B cell (primary cell): Measurements from ENCODE around the gene DAD1. TPM values are rescaled to one million over a fixed set of nuclear protein-coding genes. Genes with fewer than 3 reads are reported as not detected.

Source experiments
- ATAC-seq: fragments of 200-7000 bp; cut with Tn5 transposase; one replicate; pipeline ENCODE4 v1.10.0; 2021; ENCODE audit warnings: low read depth, mild to moderate bottlenecking, moderate number of reproducible peaks, moderate library complexity
- CTCF ChIA-PET: fragments of 350-600 bp; sonication (Branson Sonifier 250); formaldehyde crosslinking; loops from one replicate; lab custom pipeline; 2021; ENCODE audit warnings: antibody characterized with exemption, inconsistent platforms; lab: Charles Lee
- POLR2A ChIA-PET: fragments of 350-600 bp; sonication (Branson Sonifier 250); formaldehyde crosslinking; loops from one replicate; lab custom pipeline; 2021; ENCODE audit warnings: antibody characterized with exemption; lab: Charles Lee
- DNase-seq: peaks from one replicate; pipeline ENCODE4 v3.0.0; 2013
- H2AFZ ChIP-seq: 2 replicates; pipeline ENCODE4 v1.6.1; 2012; ENCODE audit warnings: mild to moderate bottlenecking, low read depth, low read length; ENCODE audit not compliant: insufficient read depth, poor library complexity, severe bottlenecking
- H3K27ac ChIP-seq, 2 donors: 1 replicate in 1 of 2; 2 replicates in 1 of 2; pipeline ENCODE4 v1.5.1; 2012 to 2013; ENCODE audit warnings: low read length in 2 of 2, mild to moderate bottlenecking in 2 of 2, moderate library complexity in 1 of 2
- H3K27me3 ChIP-seq, 4 experiments: fragments of 200-600 bp in 1 of 4; sonication (generic) in 1 of 4; replicated peaks in 1 of 4; 1 replicate in 2 of 4; 2 replicates in 2 of 4; pipeline versions ENCODE4 v1.6.1 to v1.7.0; 2013 to 2016; ENCODE audit warnings: low read length in 3 of 4, mild to moderate bottlenecking in 2 of 4, mixed read lengths in 1 of 4, moderate library complexity in 1 of 4; ENCODE audit not compliant: insufficient read depth in 4 of 4, control insufficient read depth in 3 of 4; ENCODE audit errors: control extremely low read depth in 1 of 4
- H3K36me3 ChIP-seq, 2 experiments: replicated peaks in 1 of 2; 1 replicate in 1 of 2; 2 replicates in 1 of 2; pipeline versions ENCODE4 v1.6.1 to v1.7.1; 2013; ENCODE audit warnings: low read length in 1 of 2; ENCODE audit not compliant: insufficient read depth in 2 of 2, control insufficient read depth in 1 of 2; ENCODE audit errors: control extremely low read depth in 1 of 2, extremely low read depth in 1 of 2
- H3K4me1 ChIP-seq, 2 donors: fragments of 200-600 bp in 1 of 2; sonication (generic) in 1 of 2; 1 replicate in 1 of 2; 2 replicates in 1 of 2; pipeline versions ENCODE4 v1.5.1 to v1.6.1; 2013 to 2017; ENCODE audit warnings: low read length in 2 of 2; ENCODE audit not compliant: control insufficient read depth in 2 of 2, insufficient read depth in 2 of 2
- H3K4me2 ChIP-seq: replicated peaks from 2 replicates; pipeline ENCODE3; 2012; ENCODE audit warnings: mild to moderate bottlenecking, low read depth, low read length; ENCODE audit not compliant: poor library complexity, severe bottlenecking
- H3K4me3 ChIP-seq, 5 experiments: fragments of 200-600 bp in 1 of 5; sonication (generic) in 1 of 5; 1 replicate in 3 of 5; 2 replicates in 2 of 5; pipeline versions ENCODE4 v1.5.1 to v1.7.0; 2011 to 2016; ENCODE audit warnings: low read length in 4 of 5, mild to moderate bottlenecking in 4 of 5, low read depth in 2 of 5, control low read depth in 1 of 5, moderate library complexity in 1 of 5; ENCODE audit not compliant: insufficient read depth in 1 of 5; ENCODE audit errors: control extremely low read depth in 1 of 5, extremely low read depth in 1 of 5
- H3K79me2 ChIP-seq: fragments of 200-600 bp; sonication (generic); one replicate; pipeline ENCODE4 v1.6.0; 2016; ENCODE audit warnings: low read length; ENCODE audit not compliant: control insufficient read depth, insufficient read depth
- H3K9ac ChIP-seq: fragments of 200-600 bp; sonication (generic); 2 replicates; pipeline ENCODE4 v1.6.1; 2017; ENCODE audit warnings: mild to moderate bottlenecking, low read length, moderate library complexity
- H3K9me3 ChIP-seq, 3 donors: one replicate each; pipeline versions ENCODE4 v1.6.1 to v1.7.1; 2013; ENCODE audit warnings: low read length in 2 of 3; ENCODE audit not compliant: control insufficient read depth in 2 of 3, insufficient read depth in 1 of 3; ENCODE audit errors: control extremely low read depth in 1 of 3
- H4K20me1 ChIP-seq: 2 replicates; pipeline ENCODE4 v1.6.0; 2012; ENCODE audit warnings: mild to moderate bottlenecking, low read length; ENCODE audit not compliant: insufficient read depth, control insufficient read depth, poor library complexity, severe bottlenecking
- H3K27ac Mint-ChIP-seq: one replicate; pipeline ENCODE4 v1.8.0; 2021; ENCODE audit warnings: mixed read lengths
- H3K27me3 Mint-ChIP-seq: one replicate; pipeline ENCODE4 v1.8.0; 2021; ENCODE audit warnings: mixed read lengths
- H3K4me1 Mint-ChIP-seq: one replicate; pipeline ENCODE4 v1.8.0; 2021; ENCODE audit warnings: mixed read lengths
- H3K4me3 Mint-ChIP-seq: one replicate; pipeline ENCODE4 v1.8.0; 2021; ENCODE audit warnings: mixed read lengths
- H3K9me3 Mint-ChIP-seq: one replicate; pipeline ENCODE4 v1.8.0; 2022; ENCODE audit warnings: mixed read lengths; ENCODE audit not compliant: insufficient read depth
- EZH2 ChIP-seq: IDR thresholded peaks from 2 replicates; pipeline ENCODE4 v1.6.1; 2012; ENCODE audit warnings: borderline replicate concordance, low read depth, mild to moderate bottlenecking, moderate library complexity, low read length; ENCODE audit not compliant: insufficient read depth, poor library complexity, severe bottlenecking
- WGBS: methylation state at CpG from one replicate; pipeline ENCODE4 v1.1.5; 2013; ENCODE audit warnings: missing lambda C conversion rate; ENCODE audit not compliant: insufficient coverage; 5-methylcytosine and 5-hydroxymethylcytosine counted together
- intact Hi-C: fragments of 100-400 bp; cut with micrococcal nuclease; formaldehyde crosslinking; loops from one replicate; pipeline ENCODE4 v1.10.0; 2022
- polyA plus RNA-seq: library from polyadenylated mRNA; depleted of rRNA; stranded (reverse); fragments of >200 nt; gene quantifications from 2 replicates; pipeline ENCODE4 v1.2.3, GENCODE V29; 2012
- total RNA-seq, 2 donors: library from RNA; stranded (reverse); fragments of 120-200 nt in 1 of 2; gene quantifications; 1 replicate in 1 of 2; 2 replicates in 1 of 2; pipeline versions ENCODE4 v1.2.3 to v1.2.4, GENCODE V29; 2013 to 2022
- TF ChIP-seq, protein P1 (sequence below): fragments of 200-600 bp; IDR thresholded peaks from one replicate; pipeline ENCODE4 v1.8.0; 2022; ENCODE audit warnings: antibody characterized with exemption, mild to moderate bottlenecking

The DAD1 gene
- total and polyA plus RNA-seq, 2 donors (not counting 1 experiment from before 2014, with no cell fraction given) = 77.4 to 114 TPM

DNA sequence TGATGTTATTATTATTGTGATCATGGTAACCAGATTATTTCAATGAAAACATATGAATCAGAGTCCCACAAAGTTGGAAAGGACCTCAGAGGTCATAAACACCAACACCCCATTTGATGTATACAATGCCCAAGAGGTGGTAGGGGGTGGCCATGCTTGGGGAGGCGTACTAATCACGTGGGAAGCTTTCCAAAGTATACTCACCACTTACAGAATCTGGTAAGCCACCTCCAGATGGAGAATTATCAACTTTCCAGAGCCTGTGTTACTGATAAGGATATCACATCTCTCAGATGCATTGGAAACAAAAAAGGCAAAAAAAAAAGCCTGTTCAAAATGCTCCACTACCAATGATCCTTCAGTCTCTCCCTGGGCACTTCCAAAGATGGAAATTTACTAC, 8.4 kb downstream of the DAD1 start:
- Histone ChIP-seq H3K27me3 (no peaks in the 10 kb centered on the region), H3K4me3 (no peak overlapping the region), H3K79me2 (peaks cover 88% of the 10 kb centered on the region), H3K4me2 (no peak overlapping the region), H3K9me3 (no peaks in the 10 kb centered on the region), H3K4me1 (peaks cover 8 to 14% of the 10 kb centered on the region in 2 donors), H3K27ac (no peak overlapping the region), H4K20me1 (no peaks in the 10 kb centered on the region), H2AFZ (no peak overlapping the region), H3K36me3 (peaks cover 2 to 8% of the 10 kb centered on the region in 2 experiments), H3K9ac (no peak overlapping the region)
- intact Hi-C loops = no loop called here
- no CpG with 5 or more reads among the region's 2 CpGs for WGBS
- DNase-seq = no peak
- TF ChIP-seq EZH2 = no peak
- TF ChIP-seq, protein P1, sequence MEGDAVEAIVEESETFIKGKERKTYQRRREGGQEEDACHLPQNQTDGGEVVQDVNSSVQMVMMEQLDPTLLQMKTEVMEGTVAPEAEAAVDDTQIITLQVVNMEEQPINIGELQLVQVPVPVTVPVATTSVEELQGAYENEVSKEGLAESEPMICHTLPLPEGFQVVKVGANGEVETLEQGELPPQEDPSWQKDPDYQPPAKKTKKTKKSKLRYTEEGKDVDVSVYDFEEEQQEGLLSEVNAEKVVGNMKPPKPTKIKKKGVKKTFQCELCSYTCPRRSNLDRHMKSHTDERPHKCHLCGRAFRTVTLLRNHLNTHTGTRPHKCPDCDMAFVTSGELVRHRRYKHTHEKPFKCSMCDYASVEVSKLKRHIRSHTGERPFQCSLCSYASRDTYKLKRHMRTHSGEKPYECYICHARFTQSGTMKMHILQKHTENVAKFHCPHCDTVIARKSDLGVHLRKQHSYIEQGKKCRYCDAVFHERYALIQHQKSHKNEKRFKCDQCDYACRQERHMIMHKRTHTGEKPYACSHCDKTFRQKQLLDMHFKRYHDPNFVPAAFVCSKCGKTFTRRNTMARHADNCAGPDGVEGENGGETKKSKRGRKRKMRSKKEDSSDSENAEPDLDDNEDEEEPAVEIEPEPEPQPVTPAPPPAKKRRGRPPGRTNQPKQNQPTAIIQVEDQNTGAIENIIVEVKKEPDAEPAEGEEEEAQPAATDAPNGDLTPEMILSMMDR = no peak
- POLR2A ChIA-PET = no interaction called here
- CTCF ChIA-PET = interaction anchor here (0.5 to 1.0 kb wide), 2 partner anchors 10 to 410 kb away, joined by 3 to 7 read pairs; no protein-coding TSS in a partner anchor
- Mint-ChIP-seq H3K4me1 (peaks cover 43% of the 10 kb centered on the region), H3K27me3 (no peaks in the 10 kb centered on the region), H3K9me3 (no peaks in the 10 kb centered on the region), H3K4me3 (no peak overlapping the region), H3K27ac (no peak overlapping the region)
- ATAC-seq = no peak

DNA sequence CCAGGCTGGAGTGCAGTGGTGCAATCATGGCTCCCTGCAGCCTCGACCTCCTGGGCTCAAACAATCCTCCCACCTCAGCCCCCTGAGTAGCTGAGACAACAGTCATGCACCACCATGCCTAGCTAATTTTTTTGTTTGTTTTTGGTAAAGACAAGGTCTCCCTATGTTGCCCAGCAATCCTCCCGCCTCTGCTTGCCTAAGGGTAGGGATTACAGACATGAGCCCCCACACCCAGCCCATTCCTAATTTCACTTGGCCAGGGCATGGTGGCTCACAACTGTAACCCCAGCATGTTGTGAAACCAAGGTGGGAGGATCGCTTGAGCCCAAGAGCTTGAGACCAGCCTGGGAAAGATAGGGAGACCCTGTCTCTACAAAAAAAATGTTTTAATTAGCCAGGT, 9.1 kb downstream of the DAD1 start:
- no peaks in the 10 kb centered on the region for H3K27me3 ChIP-seq
- no peaks in the 10 kb centered on the region for H3K9me3 ChIP-seq
- H3K79me2 ChIP-seq = peaks cover 88% of the 10 kb centered on the region
- DNase-seq (no peak), ATAC-seq (no peak)
- intact Hi-C loops = no loop called here
- Mint-ChIP-seq H3K4me1 (peaks cover 36% of the 10 kb centered on the region), H3K9me3 (no peaks in the 10 kb centered on the region), H3K27ac (no peak overlapping the region), H3K4me3 (no peak overlapping the region), H3K27me3 (no peaks in the 10 kb centered on the region)
- ChIA-PET POLR2A (no interaction called here), CTCF (no interaction called here)
- H3K27ac ChIP-seq = no peak overlapping the region
- H3K4me3 ChIP-seq = no peak overlapping the region
- 100% methylated on average over 1 of the region's 3 CpGs for WGBS
- no peaks in the 10 kb centered on the region for H4K20me1 ChIP-seq
- no peak overlapping the region for H2AFZ ChIP-seq
- H3K4me2 ChIP-seq = no peak overlapping the region
- H3K9ac ChIP-seq = no peak overlapping the region
- TF ChIP-seq, protein P1 = no peak
- no peak for TF ChIP-seq EZH2
- peaks cover 3 to 9% of the 10 kb centered on the region in 2 experiments for H3K36me3 ChIP-seq
- peaks cover 8 to 12% of the 10 kb centered on the region in 2 donors for H3K4me1 ChIP-seq
